ENCODE measurements around the gene REEP1. TPM values are rescaled to one million over a fixed set of nuclear protein-coding genes. Genes with fewer than 3 reads are reported as not detected.

The REEP1 gene
- total RNA-seq, 1 experiment from 2014 or later: 0.23 TPM

- ATAC-seq (no peak), DNase-seq (ENCODE audit: low read depth, low spot score) (no peak)
- BruUV-seq (replicated peaks): no TSS peak
Measured at GRCh38 chr2:86256982-86257381, 80.4 kb downstream of the REEP1 start.

GRCh38 chr2:86256300-86256699 is 81.1 kb downstream of the REEP1 start:
- ChIA-PET POLR2A (no interaction called here), CTCF (no interaction called here)
- intact Hi-C loops (cut with micrococcal nuclease; ENCODE audit: unreplicated experiment): no loop called here
- no TSS peak for BruUV-seq (replicated peaks)
- Histone ChIP-seq H3K4me1 (ENCODE audit: control insufficient read depth, insufficient read depth, low read length) (no peaks in the 10 kb centered on the region), H3K27ac (ENCODE audit: low read length) (no peak overlapping the region), H3K9me3 (ENCODE audit: control insufficient read depth, insufficient read depth, low read depth, low read length) (no peaks in the 10 kb centered on the region), H3K27me3 (ENCODE audit: control insufficient read depth, insufficient read depth, low read length) (no peaks in the 10 kb centered on the region), H3K4me3 (ENCODE audit: low read depth in 2 of 2, low read length in 2 of 2) (no peak overlapping the region), H3K36me3 (ENCODE audit: control insufficient read depth, insufficient read depth, low read length) (no peaks in the 10 kb centered on the region)
- TF ChIP-seq SIN3A (IDR thresholded peaks at IDR 0.05; ENCODE audit: borderline replicate concordance, insufficient read depth, low read depth, low read length) (no peak), POLR2AphosphoS5 (IDR thresholded peaks at IDR 0.05; ENCODE audit: low read depth, low read length) (no peak), CTCF (IDR thresholded peaks at IDR 0.05) (no peak), TCF7L2 (IDR thresholded peaks at IDR 0.05; ENCODE audit: low read depth, low read length) (no peak)
- TF ChIP-seq, protein P1, sequence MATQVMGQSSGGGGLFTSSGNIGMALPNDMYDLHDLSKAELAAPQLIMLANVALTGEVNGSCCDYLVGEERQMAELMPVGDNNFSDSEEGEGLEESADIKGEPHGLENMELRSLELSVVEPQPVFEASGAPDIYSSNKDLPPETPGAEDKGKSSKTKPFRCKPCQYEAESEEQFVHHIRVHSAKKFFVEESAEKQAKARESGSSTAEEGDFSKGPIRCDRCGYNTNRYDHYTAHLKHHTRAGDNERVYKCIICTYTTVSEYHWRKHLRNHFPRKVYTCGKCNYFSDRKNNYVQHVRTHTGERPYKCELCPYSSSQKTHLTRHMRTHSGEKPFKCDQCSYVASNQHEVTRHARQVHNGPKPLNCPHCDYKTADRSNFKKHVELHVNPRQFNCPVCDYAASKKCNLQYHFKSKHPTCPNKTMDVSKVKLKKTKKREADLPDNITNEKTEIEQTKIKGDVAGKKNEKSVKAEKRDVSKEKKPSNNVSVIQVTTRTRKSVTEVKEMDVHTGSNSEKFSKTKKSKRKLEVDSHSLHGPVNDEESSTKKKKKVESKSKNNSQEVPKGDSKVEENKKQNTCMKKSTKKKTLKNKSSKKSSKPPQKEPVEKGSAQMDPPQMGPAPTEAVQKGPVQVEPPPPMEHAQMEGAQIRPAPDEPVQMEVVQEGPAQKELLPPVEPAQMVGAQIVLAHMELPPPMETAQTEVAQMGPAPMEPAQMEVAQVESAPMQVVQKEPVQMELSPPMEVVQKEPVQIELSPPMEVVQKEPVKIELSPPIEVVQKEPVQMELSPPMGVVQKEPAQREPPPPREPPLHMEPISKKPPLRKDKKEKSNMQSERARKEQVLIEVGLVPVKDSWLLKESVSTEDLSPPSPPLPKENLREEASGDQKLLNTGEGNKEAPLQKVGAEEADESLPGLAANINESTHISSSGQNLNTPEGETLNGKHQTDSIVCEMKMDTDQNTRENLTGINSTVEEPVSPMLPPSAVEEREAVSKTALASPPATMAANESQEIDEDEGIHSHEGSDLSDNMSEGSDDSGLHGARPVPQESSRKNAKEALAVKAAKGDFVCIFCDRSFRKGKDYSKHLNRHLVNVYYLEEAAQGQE (IDR thresholded peaks at IDR 0.05; ENCODE audit: insufficient read depth in 1 of 2, low read depth in 2 of 2, low read length in 1 of 2): no peak
- ATAC-seq: no peak
- in situ Hi-C loops (cut with HindIII; ENCODE audit: low pct_unique_long_range_greater_than_20kb, low sequenced_read_pairs): no loop called here
- no peak for DNase-seq (ENCODE audit: low read depth, low spot score)

More at GRCh38 chr2:86256982-86257381, 80.4 kb downstream of the REEP1 start:
- ChIA-PET POLR2A (no interaction called here), CTCF (interaction anchor here (0.6 kb wide), 1 partner anchor 112 kb away, joined by 3 read pairs; no protein-coding TSS in a partner anchor)
- TF ChIP-seq, protein P1 (IDR thresholded peaks at IDR 0.05; ENCODE audit: insufficient read depth in 1 of 2, low read depth in 2 of 2, low read length in 1 of 2): no peak
- Histone ChIP-seq H3K4me3 (ENCODE audit: low read depth in 2 of 2, low read length in 2 of 2) (no peak overlapping the region), H3K4me1 (ENCODE audit: control insufficient read depth, insufficient read depth, low read length) (no peaks in the 10 kb centered on the region), H3K9me3 (ENCODE audit: control insufficient read depth, insufficient read depth, low read depth, low read length) (no peaks in the 10 kb centered on the region), H3K27ac (ENCODE audit: low read length) (no peak overlapping the region), H3K27me3 (ENCODE audit: control insufficient read depth, insufficient read depth, low read length) (no peaks in the 10 kb centered on the region), H3K36me3 (ENCODE audit: control insufficient read depth, insufficient read depth, low read length) (no peaks in the 10 kb centered on the region)
- in situ Hi-C loops (cut with HindIII; ENCODE audit: low pct_unique_long_range_greater_than_20kb, low sequenced_read_pairs) (no loop called here), intact Hi-C loops (cut with micrococcal nuclease; ENCODE audit: unreplicated experiment) (no loop called here)

Measured in Panc1 (cell line).